Activated CD4-positive, alpha-beta T cell treated with anti-CD3 and anti-CD28 coated beads, Interleukin-2, amount 10 ng/mL, durations not matched to agents 7 days and 5 days (primary cell): Measurements from ENCODE around the gene SMARCD3. TPM values are rescaled to one million over a fixed set of nuclear protein-coding genes. Genes with fewer than 3 reads are reported as not detected.

ENCODE experiments used
- CTCF ChIA-PET: fragments of 350-600 bp; sonication (Branson Sonifier 250); formaldehyde crosslinking; loops from one replicate; lab custom pipeline; 2021; ENCODE audit warnings: antibody characterized with exemption; lab: Charles Lee
- POLR2A ChIA-PET: fragments of 350-600 bp; sonication (Branson Sonifier 250); formaldehyde crosslinking; loops from one replicate; lab custom pipeline; 2021; ENCODE audit warnings: antibody characterized with exemption; lab: Charles Lee
- DNase-seq: peaks from one replicate; pipeline ENCODE4 v3.0.0-alpha.2; 2020
- H3K27ac Mint-ChIP-seq: one replicate; pipeline ENCODE4 v1.8.0; 2021; ENCODE audit warnings: mild to moderate bottlenecking, moderate library complexity, mixed read lengths
- H3K27me3 Mint-ChIP-seq: one replicate; pipeline ENCODE4 v1.8.0; 2021; ENCODE audit warnings: mixed read lengths
- H3K36me3 Mint-ChIP-seq: one replicate; pipeline ENCODE4 v1.8.0; 2021; ENCODE audit warnings: low read depth, mixed read lengths
- H3K4me1 Mint-ChIP-seq: one replicate; pipeline ENCODE4 v1.8.0; 2021; ENCODE audit warnings: mixed read lengths
- H3K4me3 Mint-ChIP-seq: one replicate; pipeline ENCODE4 v1.8.0; 2021; ENCODE audit warnings: mild to moderate bottlenecking, moderate library complexity, mixed read lengths
- H3K9me3 Mint-ChIP-seq: one replicate; pipeline ENCODE4 v1.8.0; 2021; ENCODE audit warnings: mixed read lengths
- total RNA-seq, 2 experiments: library from RNA; stranded (reverse); gene quantifications; one replicate each; pipeline ENCODE4 v1.2.3, GENCODE V29; 2021

Gene SMARCD3
- total RNA-seq, 2 experiments from 2014 or later: 2.0 to 2.5 TPM

- Mint-ChIP-seq H3K36me3 (peaks cover 35% of the 10 kb centered on the region), H3K4me3 (peak overlapping the region; percentile 99), H3K27me3 (no peaks in the 10 kb centered on the region), H3K4me1 (peaks cover 40% of the 10 kb centered on the region), H3K9me3 (no peaks in the 10 kb centered on the region), H3K27ac (peak overlapping the region; percentile 95)
- no peak for DNase-seq
- ChIA-PET POLR2A (no interaction called here), CTCF (interaction anchor here (1.0 to 4.9 kb wide), 6 partner anchors 8 to 115 kb away, joined by 3 to 26 read pairs (median 6); partner anchors contain the start of gene NUB1)
Measured at GRCh38 chr7:151225948-151226510, 22.5 kb downstream of the SMARCD3 start.

GRCh38 chr7:151223728-151224127, 24.8 kb downstream of the SMARCD3 start:
- no peaks in the 10 kb centered on the region for H3K9me3 Mint-ChIP-seq
- POLR2A ChIA-PET: no interaction called here
- no peaks in the 10 kb centered on the region for H3K27me3 Mint-ChIP-seq
- DNase-seq: no peak
- H3K36me3 Mint-ChIP-seq: peaks cover 41% of the 10 kb centered on the region
- no peak overlapping the region for H3K27ac Mint-ChIP-seq
- H3K4me1 Mint-ChIP-seq: peaks cover 39% of the 10 kb centered on the region
- H3K4me3 Mint-ChIP-seq: no peak overlapping the region
- CTCF ChIA-PET: interaction anchor here (1.1 to 1.2 kb wide), 2 partner anchors 12 to 20 kb away, joined by 3 read pairs; no protein-coding TSS in a partner anchor

GRCh38 chr7:151218170-151218569, 30.3 kb downstream of the SMARCD3 start:
- Mint-ChIP-seq H3K36me3 (peaks cover 50% of the 10 kb centered on the region), H3K9me3 (no peaks in the 10 kb centered on the region), H3K27me3 (no peaks in the 10 kb centered on the region), H3K4me3 (no peak overlapping the region), H3K4me1 (no peaks in the 10 kb centered on the region), H3K27ac (no peak overlapping the region)
- ChIA-PET POLR2A (no interaction called here), CTCF (interaction anchor here (0.8 to 2.2 kb wide), 3 partner anchors 8 to 97 kb away, joined by 4 to 7 read pairs (median 5); partner anchors contain the start of gene ABCF2)
- DNase-seq: no peak

- POLR2A ChIA-PET: no interaction called here
- peaks cover 42% of the 10 kb centered on the region for H3K36me3 Mint-ChIP-seq
Measured at GRCh38 chr7:151215396-151215795, 33.1 kb downstream of the SMARCD3 start.

GRCh38 chr7:151213826-151214225, 34.7 kb downstream of the SMARCD3 start:
- H3K27ac Mint-ChIP-seq: no peak overlapping the region
- no peak overlapping the region for H3K4me3 Mint-ChIP-seq
- H3K36me3 Mint-ChIP-seq: peaks cover 38% of the 10 kb centered on the region
- POLR2A ChIA-PET: no interaction called here
- CTCF ChIA-PET: interaction anchor here (1.4 to 3.2 kb wide), 4 partner anchors 12 to 114 kb away, joined by 3 to 10 read pairs (median 6); partner anchors contain the start of gene ABCF2
- H3K9me3 Mint-ChIP-seq: no peaks in the 10 kb centered on the region
- H3K4me1 Mint-ChIP-seq: no peaks in the 10 kb centered on the region
- DNase-seq: no peak
- H3K27me3 Mint-ChIP-seq: no peaks in the 10 kb centered on the region

More at GRCh38 chr7:151215396-151215795, 33.1 kb downstream of the SMARCD3 start:
- no peaks in the 10 kb centered on the region for H3K27me3 Mint-ChIP-seq
- CTCF ChIA-PET: interaction anchor here (1.0 to 3.2 kb wide), 2 partner anchors 10 to 50 kb away, joined by 3 to 10 read pairs; partner anchors contain the start of gene ABCF2
- H3K27ac Mint-ChIP-seq: no peak overlapping the region
- H3K4me3 Mint-ChIP-seq: no peak overlapping the region
- H3K4me1 Mint-ChIP-seq: no peaks in the 10 kb centered on the region
- H3K9me3 Mint-ChIP-seq: no peaks in the 10 kb centered on the region
- no peak for DNase-seq

GRCh38 chr7:151212626-151213025, 35.9 kb downstream of the SMARCD3 start:
- H3K9me3 Mint-ChIP-seq: no peaks in the 10 kb centered on the region
- no peak overlapping the region for H3K27ac Mint-ChIP-seq
- H3K4me1 Mint-ChIP-seq: peaks cover 8% of the 10 kb centered on the region
- H3K27me3 Mint-ChIP-seq: no peaks in the 10 kb centered on the region
- no peak for DNase-seq
- H3K36me3 Mint-ChIP-seq: peaks cover 27% of the 10 kb centered on the region
- ChIA-PET POLR2A (no interaction called here), CTCF (interaction anchor here (2.9 to 3.2 kb wide), 2 partner anchors 13 to 31 kb away, joined by 8 to 10 read pairs; partner anchors contain the start of gene ABCF2)
- H3K4me3 Mint-ChIP-seq: no peak overlapping the region

GRCh38 chr7:151211155-151211772, 37.2 kb downstream of the SMARCD3 start:
- Mint-ChIP-seq H3K4me3 (no peak overlapping the region), H3K4me1 (peaks cover 20% of the 10 kb centered on the region), H3K36me3 (peaks cover 26% of the 10 kb centered on the region), H3K27ac (no peak overlapping the region), H3K27me3 (peaks cover 2% of the 10 kb centered on the region), H3K9me3 (no peaks in the 10 kb centered on the region)
- no peak for DNase-seq
- CTCF ChIA-PET: interaction anchor here (0.7 to 2.9 kb wide), 4 partner anchors 12 to 66 kb away, joined by 3 to 8 read pairs (median 3); no protein-coding TSS in a partner anchor
- POLR2A ChIA-PET: no interaction called here

GRCh38 chr7:151210087-151210854, 38.2 kb downstream of the SMARCD3 start, which contains the start of gene H2BK1:
Gene H2BK1, minus strand, starts transcription at chr7:151210488. Its CDS starts 170 bp downstream, at chr7:151210318.
- DNase-seq: no peak
- CTCF ChIA-PET: interaction anchor here (0.7 to 1.2 kb wide), 3 partner anchors 26 to 108 kb away, joined by 3 to 4 read pairs (median 3); no protein-coding TSS in a partner anchor
- Mint-ChIP-seq H3K27ac (no peak within 1 kb of the TSS), H3K9me3 (no peaks in the 10 kb centered on the region), H3K4me3 (no peak within 1 kb of the TSS), H3K36me3 (peaks cover 22% of the 10 kb centered on the region), H3K4me1 (peaks cover 25% of the 10 kb centered on the region), H3K27me3 (peaks cover 8% of the 10 kb centered on the region)
- POLR2A ChIA-PET: no interaction called here

- H3K36me3 Mint-ChIP-seq: peaks cover 15% of the 10 kb centered on the region
- ChIA-PET POLR2A (no interaction called here), CTCF (interaction anchor here (1.1 to 1.9 kb wide), 2 partner anchors 17 to 108 kb away, joined by 4 to 5 read pairs; partner anchors contain the start of gene ABCF2)
- no peak overlapping the region for H3K4me3 Mint-ChIP-seq
- DNase-seq: no peak
- no peak overlapping the region for H3K27ac Mint-ChIP-seq
- H3K4me1 Mint-ChIP-seq: peaks cover 25% of the 10 kb centered on the region
- H3K9me3 Mint-ChIP-seq: no peaks in the 10 kb centered on the region
- H3K27me3 Mint-ChIP-seq: peaks cover 13% of the 10 kb centered on the region
Measured at GRCh38 chr7:151209588-151209987, 38.9 kb downstream of the SMARCD3 start.

GRCh38 chr7:151208253-151208862, 40.1 kb downstream of the SMARCD3 start:
- Mint-ChIP-seq H3K4me1 (peaks cover 25% of the 10 kb centered on the region), H3K27ac (peak overlapping the region; percentile 76), H3K27me3 (peaks cover 14% of the 10 kb centered on the region), H3K36me3 (peaks cover 9% of the 10 kb centered on the region), H3K9me3 (no peaks in the 10 kb centered on the region), H3K4me3 (no peak overlapping the region)
- DNase-seq: no peak
- ChIA-PET CTCF (interaction anchor here (1.1 to 1.9 kb wide), 2 partner anchors 13 to 18 kb away, joined by 3 to 5 read pairs; partner anchors contain the start of gene ABCF2), POLR2A (no interaction called here)

- no peak for DNase-seq
- CTCF ChIA-PET: interaction anchor here (1.0 to 1.9 kb wide), 3 partner anchors 12 to 36 kb away, joined by 3 to 5 read pairs (median 3); partner anchors contain the start of gene ABCF2
Measured at GRCh38 chr7:151207804-151208203, 40.7 kb downstream of the SMARCD3 start.

GRCh38 chr7:151207315-151207714, 41.2 kb downstream of the SMARCD3 start:
- ChIA-PET CTCF (interaction anchor here (1.0 to 1.3 kb wide), 2 partner anchors 37 to 97 kb away, joined by 3 read pairs; no protein-coding TSS in a partner anchor), POLR2A (no interaction called here)
- DNase-seq: no peak
- peaks cover 25% of the 10 kb centered on the region for H3K4me1 Mint-ChIP-seq
- peak overlapping the region; percentile 76 for H3K27ac Mint-ChIP-seq
- peaks cover 14% of the 10 kb centered on the region for H3K27me3 Mint-ChIP-seq
- no peaks in the 10 kb centered on the region for H3K9me3 Mint-ChIP-seq
- H3K4me3 Mint-ChIP-seq: peak overlapping the region; percentile 12
- peaks cover 5% of the 10 kb centered on the region for H3K36me3 Mint-ChIP-seq

More at GRCh38 chr7:151207804-151208203, 40.7 kb downstream of the SMARCD3 start:
- Mint-ChIP-seq H3K9me3 (no peaks in the 10 kb centered on the region), H3K36me3 (peaks cover 5% of the 10 kb centered on the region), H3K4me3 (peak overlapping the region; percentile 12), H3K27me3 (peaks cover 14% of the 10 kb centered on the region), H3K27ac (peak overlapping the region; percentile 76), H3K4me1 (peaks cover 25% of the 10 kb centered on the region)
- POLR2A ChIA-PET: no interaction called here
